Stimulated activated CD4-positive, alpha-beta T cell treated with anti-CD3 and anti-CD28 coated beads, Interleukin-15, amount 100 ng/mL, for 1 hour (primary cell): ENCODE data around the gene SPATS2.
"Not testable (repeated sequence)": the region's sequence is repeated elsewhere in the genome, so short reads cannot be mapped to it uniquely, and the experiment has no call there.

Experiments used
- DNase-seq, 2 donors: peaks; one replicate each; pipeline ENCODE4 v3.0.0-alpha.2; 2020; ENCODE audit warnings: low read depth in 1 of 2, low spot score in 1 of 2

SPATS2 gene

GRCh38 chr12:49509681-49510080 is 142.4 kb downstream of the SPATS2 start:
- DNase-seq = not testable (repeated sequence)

- DNase-seq = no peak
Measured at GRCh38 chr12:49511410-49511809, 144.1 kb downstream of the SPATS2 start.

- DNase-seq = no peak
Measured at GRCh38 chr12:49512546-49512945, 145.3 kb downstream of the SPATS2 start.

GRCh38 chr12:49515266-49515665 is 148.0 kb downstream of the SPATS2 start:
- no peak for DNase-seq

- DNase-seq = no peak
Measured at GRCh38 chr12:49518914-49519573, 151.8 kb downstream of the SPATS2 start.

GRCh38 chr12:49519574-49519936 is 152.3 kb downstream of the SPATS2 start:
- DNase-seq = no peak

GRCh38 chr12:49521389-49521788 is 154.1 kb downstream of the SPATS2 start:
- no peak for DNase-seq

- DNase-seq = no peak
Measured at GRCh38 chr12:49524660-49525324, 157.5 kb downstream of the SPATS2 start.

- no peak for DNase-seq
Measured at GRCh38 chr12:49525942-49526341, 158.7 kb downstream of the SPATS2 start.

- DNase-seq = no peak
Measured at GRCh38 chr12:49527361-49528130, 160.3 kb downstream of the SPATS2 start.

- no peak for DNase-seq
Measured at GRCh38 chr12:49529414-49529813, 162.2 kb downstream of the SPATS2 start.

- no peak for DNase-seq
Measured at GRCh38 chr12:49531745-49532144, 164.5 kb downstream of the SPATS2 start.

GRCh38 chr12:49533331-49533730 is 166.1 kb downstream of the SPATS2 start:
- no peak for DNase-seq

GRCh38 chr12:49534122-49534521 is 166.9 kb downstream of the SPATS2 start:
- not testable (repeated sequence) for DNase-seq

GRCh38 chr12:49534731-49535278 is 167.5 kb downstream of the SPATS2 start:
- DNase-seq = no peak

- no peak for DNase-seq
Measured at GRCh38 chr12:49535921-49536525, 168.8 kb downstream of the SPATS2 start.

GRCh38 chr12:49536526-49537071 is 169.3 kb downstream of the SPATS2 start:
- DNase-seq = no peak

- no peak for DNase-seq
Measured at GRCh38 chr12:49537231-49537751, 170.0 kb downstream of the SPATS2 start.

GRCh38 chr12:49537752-49538509 is 170.7 kb downstream of the SPATS2 start:
- DNase-seq = no peak
